K562 (cell line): ENCODE measurements around the gene AIDA. TPM values are rescaled to one million over a fixed set of nuclear protein-coding genes. Genes with fewer than 3 reads are reported as not detected.
A peak's percentile ranks its signal among the peaks of the same experiment; 100 is the strongest.

Experiments used
- ATF4 ChIP-seq: fragments of 450-650 bp; formaldehyde crosslinking; IDR thresholded peaks from 2 replicates; pipeline ENCODE4 v1.4.0; 2022; ENCODE audit warnings: mild to moderate bottlenecking, moderate library complexity
- CBX3 ChIP-seq, 2 experiments: IDR thresholded peaks; 1 replicate in 1 of 2; 2 replicates in 1 of 2; pipeline ENCODE4 v1.6.1; 2012; ENCODE audit warnings: inconsistent platforms in 2 of 2, low read length in 2 of 2, borderline replicate concordance in 1 of 2, control low read depth in 1 of 2
- ETV1 ChIP-seq: fragments of 450-650 bp; conservative IDR thresholded peaks from 2 replicates; pipeline ENCODE4 v1.6.1; 2016; ENCODE audit warnings: missing genetic modification characterization, control low read depth, low read depth, missing compliant biosample characterization
- HOMEZ ChIP-seq: fragments of 250-450 bp; sonication (Bioruptor Pico); IDR thresholded peaks from 2 replicates; pipeline ENCODE4 v1.4.0; 2020; ENCODE audit warnings: mild to moderate bottlenecking, moderate library complexity
- MNT ChIP-seq, 2 experiments: fragments of 450-650 bp; conservative IDR thresholded peaks; 2 replicates each; pipeline ENCODE4 v1.6.1; 2017; ENCODE audit warnings: mild to moderate bottlenecking in 2 of 2, moderate library complexity in 2 of 2
- MTA3 ChIP-seq: fragments of 450-650 bp; formaldehyde crosslinking; IDR thresholded peaks from 2 replicates; pipeline ENCODE4 v1.6.1; 2017; ENCODE audit warnings: mild to moderate bottlenecking, borderline replicate concordance
- NKRF ChIP-seq: fragments of 450-650 bp; IDR thresholded peaks from 2 replicates; pipeline ENCODE4 v1.6.1; 2016; ENCODE audit warnings: borderline replicate concordance
- PHF21A ChIP-seq: fragments of 450-650 bp; IDR thresholded peaks from 2 replicates; pipeline ENCODE4 v1.6.1; 2017; ENCODE audit warnings: low read depth, borderline replicate concordance
- PPARD ChIP-seq: fragments of 250-450 bp; sonication (Bioruptor Pico); IDR thresholded peaks from 2 replicates; pipeline ENCODE4 v1.8.0; 2022; ENCODE audit warnings: inconsistent platforms, mild to moderate bottlenecking, moderate library complexity
- TCF15 ChIP-seq: fragments of 250-450 bp; sonication (Bioruptor Pico); IDR thresholded peaks from 2 replicates; pipeline ENCODE4 v1.8.0; 2022; ENCODE audit warnings: moderate library complexity, mild to moderate bottlenecking, inconsistent platforms
- YY1 ChIP-seq, 3 experiments: IDR thresholded peaks; 2 replicates each; pipeline ENCODE4 v1.6.1; 2011; ENCODE audit warnings: low read length in 2 of 3, mild to moderate bottlenecking in 2 of 3, moderate library complexity in 2 of 3, borderline replicate concordance in 1 of 3, control low read depth in 1 of 3, low read depth in 1 of 3; ENCODE audit not compliant: insufficient read depth in 3 of 3, insufficient replicate concordance in 2 of 3, control insufficient read depth in 1 of 3, insufficient read length in 1 of 3; ENCODE audit errors: extremely low read depth in 1 of 3
- ZFP36 ChIP-seq: fragments of 150-350 bp; IDR thresholded peaks from 2 replicates; pipeline ENCODE4 v1.6.1; 2018; ENCODE audit warnings: low read length, low read depth; ENCODE audit not compliant: partially characterized antibody
- ZNF146 ChIP-seq: IDR thresholded peaks from one replicate; pipeline ENCODE4 v1.6.1; 2018; ENCODE audit warnings: missing compliant biosample characterization; ENCODE audit not compliant: unreplicated experiment
- ZNF184 ChIP-seq: sonication (generic); formaldehyde crosslinking; IDR thresholded peaks from 2 replicates; pipeline ENCODE4 v1.5.0; 2020; ENCODE audit warnings: missing genetic modification reagents
- ZNF766 ChIP-seq: fragments of 200-800 bp; sonication (Bioruptor generic); conservative IDR thresholded peaks from 2 replicates; pipeline ENCODE4 v1.6.1; 2016; ENCODE audit warnings: missing genetic modification characterization, missing compliant biosample characterization
- polyA plus RNA-seq, 8 experiments: library from polyadenylated mRNA; depleted of rRNA in 4 of 8; stranded (reverse) in 5 of 8; unstranded in 3 of 8; fragments of >200 nt; fragmentation: Nextera tagmentation in 2 of 8; fragmentation: Illumina TruSeq in 1 of 8; extraction: Ambion mirVana in 2 of 8; extraction: Trizol in 1 of 8; gene quantifications; 2 replicates each; pipeline versions ENCODE4 v1.2.1 to v1.2.3, GENCODE V29; 2011 to 2014; ENCODE audit warnings: inconsistent platforms in 1 of 8, missing spikeins in 1 of 8
- total RNA-seq, 7 experiments: library from RNA; depleted of rRNA in 6 of 7; stranded (reverse); fragments of >200 nt in 6 of 7; fragmentation: Illumina TruSeq in 2 of 7; extraction: Trizol in 2 of 7; gene quantifications; 2 replicates each; pipeline versions ENCODE4 v1.2.1 to v1.2.3, GENCODE V29; 2011 to 2021; ENCODE audit warnings: low replicate concordance in 1 of 7

Gene AIDA
- total and polyA plus RNA-seq, 9 of the 15 experiments (the other 6 are each of a cell fraction or from before 2014, with no cell fraction given) = 18.2 to 77.9 (median 24.9) TPM

GRCh38 chr1:222713091-222713961 is 1.0 kb upstream of the AIDA start (continued):
- TF ChIP-seq ZFP36 (peak; percentile 66), ETV1 (tag) (peak; percentile 80), ZNF146 (CRISPR knock-in tag) (no peak), NKRF (peak; percentile 10; the same call in 1 of the 2 replicates), MNT (conservative IDR thresholded peaks at IDR 0.05) (peak; percentile 82 to 84), YY1 (IDR thresholded peaks at IDR 0.05; ENCODE audit: borderline replicate concordance in 1 of 3, control insufficient read depth in 1 of 3, extremely low read depth in 1 of 3, insufficient read depth in 3 of 3, insufficient read length in 1 of 3, insufficient replicate concordance in 2 of 3, low read depth in 1 of 3, low read length in 2 of 3) (peak in 2 of 3 experiments; percentile 48 to 74), PPARD (CRISPR knock-in tag) (no peak), ZNF184 (no peak), PHF21A (no peak), ZNF766 (CRISPR knock-in tag) (no peak), ATF4 (CRISPR knock-in tag) (0 out of 2 replicates have a peak, but pooled peaks have one; percentile 13), MTA3 (no peak), TCF15 (CRISPR knock-in tag) (no peak), CBX3 (IDR thresholded peaks at IDR 0.05; ENCODE audit: borderline replicate concordance in 1 of 2, low read length in 2 of 2) (no peak), HOMEZ (CRISPR knock-in tag) (no peak)
